GM12801 (cell line): Measurements from ENCODE around the gene SLC6A20.

Source experiments
- TF ChIP-seq, protein P1 (sequence below): IDR thresholded peaks from one replicate; pipeline ENCODE4 v1.5.1; 2011; ENCODE audit warnings: control low read depth; ENCODE audit not compliant: insufficient read length; ENCODE audit errors: extremely low read depth

The SLC6A20 gene

DNA sequence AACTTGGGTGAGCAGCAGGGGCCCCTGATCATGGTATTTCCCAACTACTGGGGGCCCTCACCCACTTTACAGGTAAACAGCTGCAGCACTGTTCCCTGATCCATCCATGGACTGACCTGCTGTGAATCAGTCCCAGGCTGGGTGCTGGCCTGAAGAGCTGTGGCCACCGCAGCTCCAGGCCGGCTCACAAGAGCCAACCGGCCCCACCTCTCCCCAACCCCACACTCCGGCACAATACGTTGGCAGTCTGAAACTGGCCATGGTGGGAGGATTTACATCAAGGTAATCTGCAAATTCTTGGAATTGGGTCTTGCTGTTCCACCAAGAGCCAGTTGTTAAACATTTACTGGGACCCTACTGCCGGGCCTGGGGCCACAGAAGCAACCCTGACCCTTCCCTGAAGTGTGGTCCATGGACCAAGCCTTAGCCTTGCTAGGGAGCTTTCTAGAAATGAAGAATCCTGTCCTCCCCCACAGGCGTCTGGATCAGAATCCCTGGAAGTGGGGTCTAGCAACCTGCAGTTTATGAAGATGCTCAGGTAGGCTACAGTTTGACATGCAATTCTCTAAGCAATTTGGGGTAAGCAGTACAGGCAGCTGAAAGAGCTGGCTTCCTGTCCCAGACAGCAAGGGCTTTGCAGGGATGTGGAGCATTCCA is 3.7 kb downstream of the SLC6A20 start:
- TF ChIP-seq, protein P1, sequence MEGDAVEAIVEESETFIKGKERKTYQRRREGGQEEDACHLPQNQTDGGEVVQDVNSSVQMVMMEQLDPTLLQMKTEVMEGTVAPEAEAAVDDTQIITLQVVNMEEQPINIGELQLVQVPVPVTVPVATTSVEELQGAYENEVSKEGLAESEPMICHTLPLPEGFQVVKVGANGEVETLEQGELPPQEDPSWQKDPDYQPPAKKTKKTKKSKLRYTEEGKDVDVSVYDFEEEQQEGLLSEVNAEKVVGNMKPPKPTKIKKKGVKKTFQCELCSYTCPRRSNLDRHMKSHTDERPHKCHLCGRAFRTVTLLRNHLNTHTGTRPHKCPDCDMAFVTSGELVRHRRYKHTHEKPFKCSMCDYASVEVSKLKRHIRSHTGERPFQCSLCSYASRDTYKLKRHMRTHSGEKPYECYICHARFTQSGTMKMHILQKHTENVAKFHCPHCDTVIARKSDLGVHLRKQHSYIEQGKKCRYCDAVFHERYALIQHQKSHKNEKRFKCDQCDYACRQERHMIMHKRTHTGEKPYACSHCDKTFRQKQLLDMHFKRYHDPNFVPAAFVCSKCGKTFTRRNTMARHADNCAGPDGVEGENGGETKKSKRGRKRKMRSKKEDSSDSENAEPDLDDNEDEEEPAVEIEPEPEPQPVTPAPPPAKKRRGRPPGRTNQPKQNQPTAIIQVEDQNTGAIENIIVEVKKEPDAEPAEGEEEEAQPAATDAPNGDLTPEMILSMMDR, result no peak

DNA sequence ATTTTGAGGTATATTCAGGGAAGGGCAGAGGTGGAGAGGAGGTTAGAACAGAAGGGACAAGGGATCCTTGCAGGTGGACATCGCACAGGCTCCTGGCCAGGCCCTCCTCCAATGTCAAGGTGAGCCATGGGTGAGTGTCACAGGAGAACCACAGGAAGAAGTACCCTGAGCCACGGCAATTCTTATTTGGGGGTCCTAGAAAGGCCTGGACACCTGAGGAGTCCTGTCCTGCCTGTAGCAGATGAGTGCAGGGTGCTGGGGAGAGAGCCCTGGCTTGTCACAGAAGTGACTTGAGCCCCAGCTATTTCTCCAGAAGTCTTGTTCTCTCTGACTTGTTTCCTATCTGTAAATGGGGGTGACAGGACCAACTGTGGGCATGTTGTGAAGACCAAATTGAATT is 4.3 kb downstream of the SLC6A20 start:
- TF ChIP-seq, protein P1, result no peak

DNA sequence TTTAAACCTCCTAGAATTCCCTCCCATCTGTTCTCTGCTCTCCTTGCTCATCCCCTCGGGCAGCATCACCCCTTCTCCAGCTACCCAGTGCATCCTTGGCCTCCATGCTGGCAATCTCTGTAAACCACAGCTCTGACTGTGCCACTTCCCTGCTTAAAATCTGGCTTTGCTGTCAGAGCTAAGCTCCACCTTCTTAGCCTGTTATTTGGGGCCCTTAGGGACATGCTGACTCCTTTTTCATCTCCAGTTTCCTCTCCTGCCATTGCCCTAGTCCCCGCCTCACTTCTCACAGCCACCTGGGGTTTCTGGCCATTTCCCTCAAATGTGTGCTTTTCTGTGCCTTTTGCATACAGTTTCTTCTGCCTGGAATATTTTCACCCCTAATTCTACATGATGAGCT is 5.7 kb downstream of the SLC6A20 start:
- TF ChIP-seq, protein P1, result no peak

DNA sequence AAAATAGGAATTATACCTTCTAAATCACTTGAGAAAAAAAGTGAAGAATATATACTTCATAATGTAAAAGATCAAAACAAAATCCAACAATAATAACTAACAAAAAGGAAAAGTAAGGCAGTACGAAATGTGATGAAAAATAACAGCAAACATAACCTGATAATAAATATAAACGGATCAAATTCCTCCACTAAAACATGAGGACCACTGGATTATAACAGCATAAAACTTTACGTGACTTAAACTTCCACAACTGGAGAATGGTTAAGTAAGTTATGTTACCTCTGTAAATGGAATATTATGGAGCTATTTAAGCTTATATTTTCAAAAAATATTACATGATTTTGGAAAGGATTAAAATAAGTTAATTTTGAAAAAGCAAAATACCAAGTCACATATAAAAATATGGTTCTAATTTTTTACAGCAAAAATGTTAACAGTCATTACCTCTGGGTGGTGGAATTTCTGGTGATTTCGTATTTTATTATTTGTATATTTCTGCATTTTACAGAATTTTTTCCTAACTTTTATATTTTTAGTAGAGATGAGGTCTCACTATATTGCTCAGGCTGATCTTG is 7.0 kb downstream of the SLC6A20 start:
- TF ChIP-seq, protein P1, result no peak

DNA sequence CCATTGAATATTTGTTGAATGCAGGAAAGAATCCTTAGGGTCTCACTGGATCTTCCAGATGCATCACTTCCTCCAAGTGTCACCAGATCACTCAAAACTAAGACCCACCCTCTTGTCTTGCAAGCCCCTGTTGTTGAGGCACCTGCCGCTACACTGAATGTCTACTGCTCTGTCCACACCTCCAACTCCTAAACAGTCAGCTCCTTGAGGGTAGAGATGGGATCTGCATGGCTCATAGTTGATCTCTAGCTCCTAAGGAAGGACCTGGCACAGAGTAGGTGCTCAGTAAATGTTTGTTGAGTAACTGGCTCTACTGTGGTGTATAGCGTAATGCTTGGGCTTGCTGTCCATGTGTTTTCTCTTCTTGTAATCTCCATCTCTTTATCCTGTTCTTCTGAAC is 8.8 kb downstream of the SLC6A20 start:
- TF ChIP-seq, protein P1, result no peak

DNA sequence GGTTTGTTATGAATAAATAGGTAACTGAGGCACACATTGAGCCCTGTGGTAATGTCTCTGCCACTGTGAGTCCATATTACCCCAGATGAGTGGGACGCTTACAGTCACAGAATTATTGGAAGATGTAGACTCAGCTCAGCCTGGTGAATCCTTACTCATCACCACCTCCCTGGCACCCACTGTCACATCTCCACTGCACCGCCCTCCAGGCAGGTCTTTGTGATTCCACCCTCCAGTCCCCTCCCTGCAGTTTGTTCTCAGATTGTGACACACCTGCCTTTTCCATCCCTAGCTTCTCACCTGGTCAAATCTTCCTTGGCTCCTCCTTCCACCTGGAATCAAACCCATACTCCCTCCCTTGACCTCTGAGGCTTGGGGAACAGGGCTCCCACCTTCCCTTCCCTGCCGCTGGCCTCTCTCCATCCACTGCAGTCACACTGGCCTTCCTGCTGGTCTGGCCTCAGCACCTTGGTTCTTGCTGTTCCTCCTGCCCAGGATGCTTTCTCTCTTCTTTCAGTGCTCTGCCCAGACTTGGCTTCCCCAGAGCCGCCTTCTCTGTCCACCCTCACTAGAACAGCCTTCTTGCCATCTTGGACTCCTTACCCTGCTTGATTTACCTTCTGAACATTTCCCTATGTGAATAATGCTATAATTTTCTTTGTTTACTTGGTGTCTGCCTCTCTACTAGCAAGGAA is 9.4 kb downstream of the SLC6A20 start:
- TF ChIP-seq, protein P1, result no peak

DNA sequence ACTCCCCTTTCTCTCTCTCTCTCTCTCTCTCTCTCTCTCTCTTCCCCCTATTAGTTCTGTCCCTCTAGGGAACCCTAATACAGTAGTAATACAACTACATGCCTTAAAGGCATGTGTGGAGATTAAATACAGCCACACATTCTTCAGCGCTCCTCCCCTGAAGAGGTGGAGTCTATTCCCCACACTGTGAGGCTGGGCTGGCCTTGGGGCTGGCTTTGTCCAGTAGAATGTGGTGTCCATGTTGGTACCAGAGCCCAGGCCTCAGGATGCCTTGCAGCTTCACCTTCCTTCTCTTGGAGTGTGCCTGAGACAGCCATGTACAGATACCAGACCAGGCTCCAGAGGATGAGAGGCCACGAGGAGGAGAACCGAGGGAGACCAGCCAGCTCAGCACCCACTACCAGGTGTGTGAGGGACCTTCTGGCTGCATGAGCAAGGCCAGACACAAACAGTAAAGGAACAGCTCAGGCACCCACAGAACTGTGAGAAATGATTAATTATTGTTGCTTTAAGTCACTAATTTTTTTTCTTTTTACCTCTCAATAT is 10.7 kb downstream of the SLC6A20 start:
- TF ChIP-seq, protein P1, result no peak
